Inflammatory macrophage treated with lipopolysaccharide for 1 hour (primary cell): ENCODE results near the gene FBLN2.
"Not testable (repeated sequence)": the region's sequence is repeated elsewhere in the genome, so short reads cannot be mapped to it uniquely, and the experiment has no call there.

Source experiments
- DNase-seq, 2 donors: peaks; one replicate each; pipeline ENCODE4 v3.0.0-alpha.2; 2020 to 2022

FBLN2 gene

GRCh38 chr3:13550791-13551360 lies 2.0 kb downstream of the FBLN2 start:
- no peak for DNase-seq

GRCh38 chr3:13552857-13553652 lies 4.1 kb downstream of the FBLN2 start:
- DNase-seq, result no peak

- DNase-seq, result no peak
Observed at GRCh38 chr3:13553686-13554085, 4.8 kb downstream of the FBLN2 start.

- DNase-seq, result no peak
Observed at GRCh38 chr3:13555753-13556152, 6.8 kb downstream of the FBLN2 start.

- DNase-seq, result no peak
Observed at GRCh38 chr3:13556207-13556606, 7.3 kb downstream of the FBLN2 start.

GRCh38 chr3:13556917-13557316 lies 8.0 kb downstream of the FBLN2 start:
- no peak for DNase-seq

- DNase-seq, result no peak
Observed at GRCh38 chr3:13557417-13557816, 8.5 kb downstream of the FBLN2 start.

- no peak for DNase-seq
Observed at GRCh38 chr3:13557926-13558325, 9.0 kb downstream of the FBLN2 start.

- no peak for DNase-seq
Observed at GRCh38 chr3:13558651-13559050, 9.7 kb downstream of the FBLN2 start.

GRCh38 chr3:13559764-13560525 lies 11.0 kb downstream of the FBLN2 start:
- no peak for DNase-seq

GRCh38 chr3:13561376-13561775 lies 12.5 kb downstream of the FBLN2 start:
- no peak for DNase-seq

- DNase-seq, result no peak
Observed at GRCh38 chr3:13561967-13562366, 13.0 kb downstream of the FBLN2 start.

- not testable (repeated sequence) for DNase-seq
Observed at GRCh38 chr3:13562421-13562820, 13.5 kb downstream of the FBLN2 start.

GRCh38 chr3:13563321-13563720 lies 14.4 kb downstream of the FBLN2 start:
- DNase-seq, result no peak

- no peak for DNase-seq
Observed at GRCh38 chr3:13563911-13564310, 15.0 kb downstream of the FBLN2 start.

- DNase-seq, result no peak
Observed at GRCh38 chr3:13564751-13565560, 16.0 kb downstream of the FBLN2 start.

GRCh38 chr3:13565581-13566452 lies 16.9 kb downstream of the FBLN2 start:
- DNase-seq, result no peak

GRCh38 chr3:13566453-13566748 lies 17.5 kb downstream of the FBLN2 start:
- no peak for DNase-seq

GRCh38 chr3:13566769-13567310 lies 17.9 kb downstream of the FBLN2 start:
- DNase-seq, result no peak

GRCh38 chr3:13567684-13568514 lies 19.0 kb downstream of the FBLN2 start:
- no peak for DNase-seq

GRCh38 chr3:13568515-13569028 lies 19.6 kb downstream of the FBLN2 start:
- no peak for DNase-seq
